HepG2 (cell line): Measurements from ENCODE around the gene CLNS1A. TPM values are rescaled to one million over a fixed set of nuclear protein-coding genes. Genes with fewer than 3 reads are reported as not detected.

ENCODE experiments used
- ATAC-seq: fragments of 200-7000 bp; cut with Tn5 transposase; 3 replicates; pipeline ENCODE4 v1.9.1; 2020; ENCODE audit warnings: mild to moderate bottlenecking, moderate library complexity
- BruUV-seq: library from RNA; stranded (reverse); fragments of 400-500 nt; replicated peaks from 2 replicates; lab custom pipeline; 2021; lab: Mats Ljungman, UMichigan
- CTCF ChIA-PET: fragments of 300-600 bp; formaldehyde crosslinking; extraction: SDS; loops from one replicate; lab custom pipeline; 2021; ENCODE audit warnings: low total read pairs, inconsistent platforms, low intra/inter-chr PET ratio; lab: Yijun Ruan, JAX
- POLR2A ChIA-PET: fragments of 350-600 bp; sonication (Branson Sonifier 250); formaldehyde crosslinking; loops from one replicate; lab custom pipeline; 2020; ENCODE audit warnings: antibody characterized with exemption, inconsistent platforms; lab: Yijun Ruan, JAX
- DNase-seq: peaks from one replicate; pipeline ENCODE4 v3.0.0-alpha.2; 2015; ENCODE audit warnings: low spot score
- FAIRE-seq: peaks from 3 replicates; lab custom pipeline; 2011; peaks lifted over from hg19 to GRCh38; lab: Jason Lieb, UNC
- H2AFZ ChIP-seq: one replicate; pipeline ENCODE4 v1.6.1; 2011; ENCODE audit warnings: low read length, inconsistent platforms
- H3K27ac ChIP-seq: fragments of 300-600 bp; 3 replicates; pipeline ENCODE4 v1.8.0; 2011; ENCODE audit warnings: mixed run types, mild to moderate bottlenecking, mixed read lengths, low read length, inconsistent platforms; ENCODE audit not compliant: insufficient read depth; ENCODE audit errors: extremely low read length
- H3K27me3 ChIP-seq, 2 experiments: fragments of 200-600 bp in 1 of 2; 2 replicates in 1 of 2; 3 replicates in 1 of 2; pipeline versions ENCODE4 v1.6.0 to v1.8.0; 2011; ENCODE audit warnings: low read length in 2 of 2, mild to moderate bottlenecking in 2 of 2, moderate library complexity in 2 of 2, inconsistent platforms in 1 of 2; ENCODE audit not compliant: insufficient read depth in 2 of 2, control insufficient read depth in 1 of 2
- H3K36me3 ChIP-seq, 2 experiments: fragments of 200-600 bp in 1 of 2; replicated peaks in 1 of 2; 2 replicates in 1 of 2; 3 replicates in 1 of 2; pipeline versions ENCODE4 v1.5.1 to v1.8.0; 2011; ENCODE audit warnings: low read length in 2 of 2, inconsistent platforms in 1 of 2; ENCODE audit not compliant: insufficient read depth in 2 of 2, control insufficient read depth in 1 of 2
- H3K4me1 ChIP-seq: 2 replicates; pipeline ENCODE4 v1.5.1; 2012; ENCODE audit warnings: low read length, inconsistent platforms; ENCODE audit not compliant: insufficient read depth
- H3K4me2 ChIP-seq: 2 replicates; pipeline ENCODE4 v1.6.0; 2011; ENCODE audit warnings: low read depth, low read length, inconsistent platforms
- H3K4me3 ChIP-seq, 3 experiments: fragments of 200-600 bp in 1 of 3; sonication (generic), shearing (Covaris generic) in 1 of 3; replicated peaks in 1 of 3; 2 replicates each; pipeline ENCODE4 v1.5.1; 2011 to 2016; ENCODE audit warnings: low read length in 3 of 3, inconsistent platforms in 2 of 3, low read depth in 2 of 3, mild to moderate bottlenecking in 2 of 3, control low read depth in 1 of 3, mixed read lengths in 1 of 3; ENCODE audit not compliant: insufficient read depth in 1 of 3
- H3K79me2 ChIP-seq: one replicate; pipeline ENCODE4 v1.6.1; 2011; ENCODE audit warnings: low read length, inconsistent platforms; ENCODE audit not compliant: insufficient read depth
- H3K9ac ChIP-seq: 2 replicates; pipeline ENCODE4 v1.6.0; 2011; ENCODE audit warnings: mild to moderate bottlenecking, low read depth, low read length, inconsistent platforms; ENCODE audit not compliant: insufficient read depth
- H3K9me3 ChIP-seq: 2 replicates; pipeline ENCODE4 v1.5.1; 2012; ENCODE audit warnings: mild to moderate bottlenecking, low read length
- H4K20me1 ChIP-seq: 2 replicates; pipeline ENCODE4 v1.6.0; 2011; ENCODE audit warnings: inconsistent platforms, mild to moderate bottlenecking, low read length, moderate library complexity; ENCODE audit not compliant: insufficient read depth
- FOXC1 ChIP-seq: sonication (generic); formaldehyde crosslinking; IDR thresholded peaks from 2 replicates; pipeline ENCODE4 v1.8.0; 2022; ENCODE audit warnings: mild to moderate bottlenecking, missing genetic modification reagents, borderline replicate concordance
- HHEX ChIP-seq: IDR thresholded peaks from 2 replicates; pipeline ENCODE4 v1.6.1; 2016; ENCODE audit warnings: control low read depth
- IRX3 ChIP-seq: sonication (generic); formaldehyde crosslinking; IDR thresholded peaks from 2 replicates; pipeline ENCODE4 v1.8.1; 2023; ENCODE audit warnings: mild to moderate bottlenecking, low read depth, missing genetic modification reagents, borderline replicate concordance
- MBNL3 ChIP-seq: fragments of 250-450 bp; sonication (Bioruptor Pico); conservative IDR thresholded peaks from 2 replicates; pipeline ENCODE4 v1.8.0; 2022; ENCODE audit warnings: mild to moderate bottlenecking, inconsistent platforms
- MTA1 ChIP-seq: sonication (generic); formaldehyde crosslinking; IDR thresholded peaks from 2 replicates; pipeline ENCODE4 v1.4.0; 2020; ENCODE audit warnings: missing genetic modification reagents, mild to moderate bottlenecking, borderline replicate concordance
- POLR2AphosphoS5 ChIP-seq: IDR thresholded peaks from 2 replicates; pipeline ENCODE4 v1.6.1; 2012; ENCODE audit warnings: low read depth, low read length
- SNAI1 ChIP-seq: sonication (generic); formaldehyde crosslinking; IDR thresholded peaks from 2 replicates; pipeline ENCODE4 v1.5.0; 2020; ENCODE audit warnings: mild to moderate bottlenecking, missing genetic modification reagents, borderline replicate concordance
- TP53 ChIP-seq: sonication (generic); formaldehyde crosslinking; conservative IDR thresholded peaks from 2 replicates; pipeline ENCODE4 v1.4.0; 2020; ENCODE audit warnings: missing genetic modification reagents
- ZC3H4 ChIP-seq: sonication (generic); formaldehyde crosslinking; IDR thresholded peaks from 2 replicates; pipeline ENCODE4 v1.4.0; 2020; ENCODE audit warnings: missing genetic modification reagents, borderline replicate concordance
- ZEB1 ChIP-seq: IDR thresholded peaks from 2 replicates; pipeline ENCODE4 v1.6.1; 2012; ENCODE audit warnings: mild to moderate bottlenecking, low read depth, inconsistent platforms; ENCODE audit not compliant: insufficient replicate concordance
- ZNF12 ChIP-seq: sonication (generic); formaldehyde crosslinking; IDR thresholded peaks from 2 replicates; pipeline ENCODE4 v1.5.0; 2020; ENCODE audit warnings: missing genetic modification reagents
- ZNF138 ChIP-seq: sonication (generic); formaldehyde crosslinking; IDR thresholded peaks from 2 replicates; pipeline ENCODE4 v1.5.0; 2020; ENCODE audit warnings: mild to moderate bottlenecking, low read depth, missing genetic modification reagents
- ZNF160 ChIP-seq: sonication (generic); formaldehyde crosslinking; IDR thresholded peaks from 2 replicates; pipeline ENCODE4 v1.8.0; 2022; ENCODE audit warnings: mild to moderate bottlenecking, inconsistent platforms, missing genetic modification reagents
- ZNF567 ChIP-seq: sonication (generic); formaldehyde crosslinking; IDR thresholded peaks from 2 replicates; pipeline ENCODE4 v1.8.1; 2023; ENCODE audit warnings: mild to moderate bottlenecking, missing genetic modification reagents, borderline replicate concordance
- ZNF616 ChIP-seq: sonication (generic); formaldehyde crosslinking; IDR thresholded peaks from 2 replicates; pipeline ENCODE4 v1.5.0; 2020; ENCODE audit warnings: low read depth, mild to moderate bottlenecking, missing genetic modification reagents
- ZNF674 ChIP-seq: sonication (generic); formaldehyde crosslinking; IDR thresholded peaks from 2 replicates; pipeline ENCODE4 v1.5.0; 2020; ENCODE audit warnings: low read depth, mild to moderate bottlenecking, missing genetic modification reagents
- ZNF747 ChIP-seq: sonication (generic); formaldehyde crosslinking; IDR thresholded peaks from 2 replicates; pipeline ENCODE4 v1.8.1; 2023; ENCODE audit warnings: missing genetic modification reagents, mild to moderate bottlenecking, borderline replicate concordance
- ZNF839 ChIP-seq: sonication (generic); formaldehyde crosslinking; IDR thresholded peaks from 2 replicates; pipeline ENCODE4 v1.4.0; 2020; ENCODE audit warnings: missing genetic modification reagents, mild to moderate bottlenecking, borderline replicate concordance
- WGBS: methylation state at CpG from one replicate; pipeline ENCODE4 v1.1.6; 2017; ENCODE audit warnings: low lambda C conversion rate; 5-methylcytosine and 5-hydroxymethylcytosine counted together
- in situ Hi-C: cut with HindIII; loops from 2 replicates; pipeline ENCODE4 v1.10.0; 2017; ENCODE audit warnings: low pct_unique_long_range_greater_than_20kb; ENCODE audit not compliant: extremely low pct_ligation_motif_present
- intact Hi-C: fragments of 100-400 bp; cut with micrococcal nuclease; formaldehyde crosslinking; loops from one replicate; pipeline ENCODE4 v1.10.0; 2022; ENCODE audit not compliant: unreplicated experiment
- polyA plus RNA-seq, 8 experiments: library from polyadenylated mRNA; depleted of rRNA in 3 of 8; stranded (reverse) in 7 of 8; unstranded in 1 of 8; fragments of >200 nt; fragmentation: Illumina TruSeq in 4 of 8; extraction: Trizol in 4 of 8; gene quantifications; 2 replicates each; pipeline versions ENCODE4 v1.2.1 to v1.2.3, GENCODE V29; 2011 to 2016; ENCODE audit warnings: low read depth in 4 of 8, missing spikeins in 1 of 8, mixed read lengths in 1 of 8; ENCODE audit not compliant: insufficient read depth in 1 of 8
- total RNA-seq, 5 experiments: library from RNA; depleted of rRNA; stranded (reverse); fragments of >200 nt; fragmentation: Illumina TruSeq; extraction: Trizol; gene quantifications; 2 replicates each; pipeline ENCODE4 v1.2.3, GENCODE V29; 2016; ENCODE audit warnings: low read depth in 1 of 5
- TF ChIP-seq, protein P1 (sequence below): sonication (generic); formaldehyde crosslinking; IDR thresholded peaks from 2 replicates; pipeline ENCODE4 v1.4.0; 2020; ENCODE audit warnings: missing genetic modification reagents
- TF ChIP-seq, protein P2 (sequence below): sonication (generic); formaldehyde crosslinking; IDR thresholded peaks from 2 replicates; pipeline ENCODE4 v1.9.0; 2022; ENCODE audit warnings: missing genetic modification reagents, mild to moderate bottlenecking, borderline replicate concordance
- TF ChIP-seq, protein P3 (sequence below): sonication (generic); formaldehyde crosslinking; IDR thresholded peaks from 2 replicates; pipeline ENCODE4 v1.4.0; 2020; ENCODE audit warnings: mild to moderate bottlenecking, low read depth, missing genetic modification reagents

CLNS1A gene
- total and polyA plus RNA-seq, 2 of the 13 experiments (the other 11 are each of a cell fraction or from before 2014, with no cell fraction given), result 158 to 219 TPM

DNA sequence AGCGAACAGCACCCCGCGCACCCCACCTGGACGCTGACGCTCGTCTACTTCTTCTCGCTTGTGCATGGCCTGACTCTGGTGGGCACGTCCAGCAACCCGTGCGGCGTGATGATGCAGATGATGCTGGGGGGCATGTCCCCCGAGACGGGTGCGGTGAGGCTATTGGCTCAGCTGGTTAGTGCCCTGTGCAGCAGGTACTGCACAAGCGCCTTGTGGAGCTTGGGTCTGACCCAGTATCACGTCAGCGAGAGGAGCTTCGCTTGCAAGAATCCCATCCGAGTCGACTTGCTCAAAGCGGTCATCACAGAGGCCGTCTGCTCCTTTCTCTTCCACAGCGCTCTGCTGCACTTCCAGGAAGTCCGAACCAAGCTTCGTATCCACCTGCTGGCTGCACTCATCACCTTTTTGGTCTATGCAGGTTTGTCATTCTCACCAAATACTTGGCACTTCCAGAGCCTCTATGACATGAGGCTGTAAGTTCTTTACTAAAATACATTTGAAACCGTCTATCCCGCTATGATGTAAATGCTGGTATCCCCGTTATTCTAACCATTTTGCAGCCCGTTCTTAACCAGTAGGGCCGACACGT, 47.3 kb downstream of the CLNS1A start:
- Histone ChIP-seq H4K20me1 (no peaks in the 10 kb centered on the region), H3K4me3 (peak overlapping the region; percentile 68 to 87 (median 77)), H3K4me2 (peak overlapping the region; percentile 86), H3K36me3 (no peaks in the 10 kb centered on the region), H3K9ac (peak overlapping the region; percentile 86), H3K27me3 (no peaks in the 10 kb centered on the region), H2AFZ (no peak overlapping the region), H3K27ac (peak overlapping the region; percentile 90), H3K9me3 (no peaks in the 10 kb centered on the region), H3K79me2 (peaks cover 20% of the 10 kb centered on the region), H3K4me1 (peaks cover 52% of the 10 kb centered on the region)
- DNase-seq (peak; percentile 67), FAIRE-seq (no peak), ATAC-seq (peak; percentile 68)
- intact Hi-C loops (no loop called here), in situ Hi-C loops (no loop called here)
- POLR2A ChIA-PET, result interaction anchor here (0.7 to 2.1 kb wide), 10 partner anchors 10 to 404 kb away, joined by 3 to 16 read pairs (median 6); partner anchors contain the start of genes CLNS1A and INTS4
- no TSS peak for BruUV-seq
- CTCF ChIA-PET, result no interaction called here
- WGBS, result 0% methylated on average over 11 of the region's 31 CpGs
- no peak for TF ChIP-seq MBNL3 (CRISPR knock-in tag)
- TF ChIP-seq ZNF674 (CRISPR knock-in tag), result no peak
- TF ChIP-seq ZNF839 (CRISPR knock-in tag), result peak; percentile 86; the same call in 1 of the 2 replicates
- TF ChIP-seq SNAI1 (CRISPR knock-in tag), result 0 out of 2 replicates have a peak, but pooled peaks have one; percentile 27
- no peak for TF ChIP-seq ZNF138 (CRISPR knock-in tag)
- 0 out of 2 replicates have a peak, but pooled peaks have one; percentile 8 for TF ChIP-seq ZNF160 (CRISPR knock-in tag)
- TF ChIP-seq, protein P1, sequence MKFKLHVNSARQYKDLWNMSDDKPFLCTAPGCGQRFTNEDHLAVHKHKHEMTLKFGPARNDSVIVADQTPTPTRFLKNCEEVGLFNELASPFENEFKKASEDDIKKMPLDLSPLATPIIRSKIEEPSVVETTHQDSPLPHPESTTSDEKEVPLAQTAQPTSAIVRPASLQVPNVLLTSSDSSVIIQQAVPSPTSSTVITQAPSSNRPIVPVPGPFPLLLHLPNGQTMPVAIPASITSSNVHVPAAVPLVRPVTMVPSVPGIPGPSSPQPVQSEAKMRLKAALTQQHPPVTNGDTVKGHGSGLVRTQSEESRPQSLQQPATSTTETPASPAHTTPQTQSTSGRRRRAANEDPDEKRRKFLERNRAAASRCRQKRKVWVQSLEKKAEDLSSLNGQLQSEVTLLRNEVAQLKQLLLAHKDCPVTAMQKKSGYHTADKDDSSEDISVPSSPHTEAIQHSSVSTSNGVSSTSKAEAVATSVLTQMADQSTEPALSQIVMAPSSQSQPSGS (CRISPR knock-in tag), result peak; percentile 9; the same call in 1 of the 2 replicates
- TF ChIP-seq, protein P2, sequence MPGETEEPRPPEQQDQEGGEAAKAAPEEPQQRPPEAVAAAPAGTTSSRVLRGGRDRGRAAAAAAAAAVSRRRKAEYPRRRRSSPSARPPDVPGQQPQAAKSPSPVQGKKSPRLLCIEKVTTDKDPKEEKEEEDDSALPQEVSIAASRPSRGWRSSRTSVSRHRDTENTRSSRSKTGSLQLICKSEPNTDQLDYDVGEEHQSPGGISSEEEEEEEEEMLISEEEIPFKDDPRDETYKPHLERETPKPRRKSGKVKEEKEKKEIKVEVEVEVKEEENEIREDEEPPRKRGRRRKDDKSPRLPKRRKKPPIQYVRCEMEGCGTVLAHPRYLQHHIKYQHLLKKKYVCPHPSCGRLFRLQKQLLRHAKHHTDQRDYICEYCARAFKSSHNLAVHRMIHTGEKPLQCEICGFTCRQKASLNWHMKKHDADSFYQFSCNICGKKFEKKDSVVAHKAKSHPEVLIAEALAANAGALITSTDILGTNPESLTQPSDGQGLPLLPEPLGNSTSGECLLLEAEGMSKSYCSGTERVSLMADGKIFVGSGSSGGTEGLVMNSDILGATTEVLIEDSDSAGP, result peak; percentile 80
- TF ChIP-seq FOXC1 (CRISPR knock-in tag), result peak; percentile 33; the same call in 1 of the 2 replicates
- TF ChIP-seq ZEB1, result peak; percentile 40
- TF ChIP-seq, protein P3, sequence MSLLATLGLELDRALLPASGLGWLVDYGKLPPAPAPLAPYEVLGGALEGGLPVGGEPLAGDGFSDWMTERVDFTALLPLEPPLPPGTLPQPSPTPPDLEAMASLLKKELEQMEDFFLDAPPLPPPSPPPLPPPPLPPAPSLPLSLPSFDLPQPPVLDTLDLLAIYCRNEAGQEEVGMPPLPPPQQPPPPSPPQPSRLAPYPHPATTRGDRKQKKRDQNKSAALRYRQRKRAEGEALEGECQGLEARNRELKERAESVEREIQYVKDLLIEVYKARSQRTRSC, result no peak
- TF ChIP-seq IRX3 (CRISPR knock-in tag), result 0 out of 2 replicates have a peak, but pooled peaks have one; percentile 25
- TF ChIP-seq ZNF616 (CRISPR knock-in tag), result 0 out of 2 replicates have a peak, but pooled peaks have one; percentile 61
- TF ChIP-seq ZC3H4 (CRISPR knock-in tag), result no peak
- TF ChIP-seq MTA1 (CRISPR knock-in tag), result no peak
- TF ChIP-seq POLR2AphosphoS5, result no peak
- no peak; the same call in 1 of the 2 replicates for TF ChIP-seq ZNF12 (CRISPR knock-in tag)
- 0 out of 2 replicates have a peak, but pooled peaks have one; percentile 3 for TF ChIP-seq HHEX (CRISPR knock-in tag)
- peak; percentile 87; the same call in 1 of the 2 replicates for TF ChIP-seq TP53
- TF ChIP-seq ZNF567 (CRISPR knock-in tag), result 0 out of 2 replicates have a peak, but pooled peaks have one; percentile 41
- TF ChIP-seq ZNF747 (CRISPR knock-in tag), result no peak
